ELF-1 (cell line): ENCODE data around the gene IGF2BP2.
"Not testable (repeated sequence)": the region's sequence is repeated elsewhere in the genome, so short reads cannot be mapped to it uniquely, and the experiment has no call there.

Experiments used
- DNase-seq: peaks from one replicate; pipeline ENCODE4 v3.0.0-alpha.2; 2016; ENCODE audit warnings: low read depth, low spot score

IGF2BP2 gene

DNA sequence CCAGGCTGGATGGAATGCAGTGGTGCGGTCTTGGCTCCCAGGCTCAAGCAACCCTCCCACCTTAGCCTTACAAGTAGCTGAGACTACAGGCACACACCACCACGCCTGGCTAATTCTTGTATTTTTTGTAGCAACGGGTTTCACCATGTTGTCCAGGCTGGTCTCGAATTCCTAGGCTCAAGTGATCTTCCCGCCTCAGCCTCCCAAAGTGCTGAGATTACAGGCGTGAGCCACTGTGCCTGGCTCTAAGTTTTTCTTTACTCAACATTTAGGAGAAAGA, 26.1 kb downstream of the IGF2BP2 start:
- DNase-seq: not testable (repeated sequence)

DNA sequence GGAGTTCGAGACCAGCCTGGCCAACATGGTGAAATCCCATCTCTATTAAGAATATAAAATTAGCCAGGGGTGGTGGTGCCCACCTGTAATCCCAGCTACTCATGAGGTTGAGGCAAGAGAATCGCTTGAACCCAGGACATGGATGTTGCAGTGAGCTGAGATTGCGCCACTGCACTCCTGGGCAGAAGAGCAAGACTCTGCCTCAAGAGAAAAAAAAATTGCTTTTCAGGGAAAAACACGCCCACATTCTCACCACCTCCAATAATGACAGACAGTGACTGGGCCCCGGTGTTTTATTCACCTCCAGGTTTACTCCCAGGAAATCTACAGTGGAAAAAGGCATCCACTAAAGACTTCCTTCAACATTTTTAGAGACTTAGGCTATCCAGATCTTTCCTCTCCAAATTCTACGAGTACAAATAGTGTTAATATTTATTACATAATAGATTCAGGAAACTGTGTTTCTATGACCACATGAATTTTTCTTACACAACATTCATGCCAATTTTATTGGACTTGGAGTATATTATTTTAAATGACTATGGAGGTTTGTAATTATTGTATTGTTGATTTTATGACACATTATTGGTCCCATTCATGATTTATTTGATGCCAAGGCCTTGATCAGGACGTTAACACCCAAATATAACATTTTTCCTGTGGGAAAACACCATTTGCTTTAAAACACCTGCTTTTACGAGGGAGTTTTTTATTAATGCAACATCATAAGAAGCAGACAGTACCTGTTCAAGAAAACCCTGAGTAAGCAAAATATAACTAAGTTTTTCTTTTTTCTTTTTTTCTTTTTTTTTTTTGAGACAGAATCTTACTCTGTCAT, 26.6 kb downstream of the IGF2BP2 start:
- no peak for DNase-seq

DNA sequence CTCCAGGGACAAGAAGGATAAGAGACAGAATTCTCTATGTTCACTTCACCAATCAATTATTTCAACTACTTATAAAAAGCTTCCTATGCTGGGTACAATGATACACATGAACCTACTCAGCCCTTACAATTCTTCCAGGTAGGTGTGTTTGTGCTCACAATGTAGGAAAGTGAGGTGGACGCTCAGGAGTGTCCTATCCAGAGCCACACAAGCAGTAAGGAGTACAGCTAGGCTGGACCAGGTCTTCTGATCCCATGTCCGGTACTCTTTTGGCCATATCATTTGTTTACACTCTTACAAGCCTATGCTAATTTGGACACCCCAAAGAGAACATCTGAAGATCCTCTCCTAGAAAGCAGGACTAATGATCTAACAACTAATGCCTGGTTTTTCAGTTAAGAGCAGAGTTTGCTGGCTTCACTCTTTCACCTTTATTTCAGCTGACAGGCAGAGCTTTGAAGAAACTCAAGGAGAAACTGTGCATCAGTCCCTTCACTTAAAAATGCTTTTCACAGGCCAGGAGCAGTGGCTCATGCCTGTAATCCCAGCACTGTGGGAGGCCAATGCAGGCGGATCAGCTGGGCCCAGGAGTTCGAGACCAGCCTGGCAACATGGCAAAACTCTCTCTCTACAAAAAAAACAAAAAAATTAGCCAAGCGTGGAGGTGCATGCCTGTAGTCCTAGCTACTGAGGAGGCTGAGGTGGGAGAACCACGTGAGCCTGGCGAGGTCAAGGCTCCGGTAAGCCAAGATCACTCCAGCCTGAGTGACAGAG, 27.5 kb downstream of the IGF2BP2 start:
- DNase-seq: no peak

DNA sequence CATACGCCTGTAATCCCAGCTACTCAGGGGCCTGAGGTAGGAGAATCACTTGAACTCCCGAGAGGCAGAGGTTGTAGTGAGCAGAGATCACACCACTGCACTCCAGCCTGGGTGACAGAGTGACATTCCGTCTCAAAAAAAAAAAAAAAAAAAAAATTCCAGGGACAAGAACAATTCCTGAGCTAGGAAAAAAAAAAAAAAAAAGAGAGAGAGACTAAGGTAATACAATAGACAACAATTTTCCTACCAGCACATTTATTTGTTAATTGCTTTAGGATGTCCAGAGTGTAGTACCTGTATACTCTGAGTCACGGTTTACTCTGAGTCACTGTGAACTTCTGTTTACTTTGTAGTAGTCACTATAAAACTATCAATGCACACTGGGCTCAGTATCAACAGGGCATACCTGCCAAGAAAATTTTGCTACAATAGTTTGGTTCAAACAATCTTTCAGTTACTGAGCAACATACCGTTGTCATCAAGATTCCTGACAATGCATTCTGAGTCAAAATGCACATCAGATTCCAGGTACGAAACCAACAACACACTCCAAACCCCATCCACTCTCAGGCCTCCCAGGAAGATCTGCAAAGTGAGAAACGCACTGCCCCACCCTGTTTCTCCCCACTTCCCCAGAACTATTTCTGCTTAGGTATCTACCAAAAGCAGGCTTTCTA, 28.3 kb downstream of the IGF2BP2 start:
- no peak for DNase-seq

DNA sequence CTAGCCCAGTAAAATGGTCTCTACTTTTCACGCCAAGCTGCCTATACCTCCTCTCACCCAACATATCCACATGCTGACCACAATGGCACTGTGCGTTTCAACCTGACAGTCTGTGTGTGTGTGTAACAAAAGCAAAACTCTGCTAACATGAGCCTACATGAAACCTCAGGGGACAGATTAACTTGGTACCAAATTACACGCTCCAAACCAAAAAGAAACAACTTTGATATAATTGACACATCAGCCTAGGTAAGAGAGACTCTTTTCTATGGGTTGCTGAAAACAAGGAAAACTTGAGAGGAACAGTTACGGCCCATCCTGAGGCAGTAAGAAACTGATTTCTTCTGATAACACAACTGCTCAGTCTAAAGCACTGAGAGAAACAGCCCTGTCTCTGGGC, 31.5 kb downstream of the IGF2BP2 start:
- no peak for DNase-seq

DNA sequence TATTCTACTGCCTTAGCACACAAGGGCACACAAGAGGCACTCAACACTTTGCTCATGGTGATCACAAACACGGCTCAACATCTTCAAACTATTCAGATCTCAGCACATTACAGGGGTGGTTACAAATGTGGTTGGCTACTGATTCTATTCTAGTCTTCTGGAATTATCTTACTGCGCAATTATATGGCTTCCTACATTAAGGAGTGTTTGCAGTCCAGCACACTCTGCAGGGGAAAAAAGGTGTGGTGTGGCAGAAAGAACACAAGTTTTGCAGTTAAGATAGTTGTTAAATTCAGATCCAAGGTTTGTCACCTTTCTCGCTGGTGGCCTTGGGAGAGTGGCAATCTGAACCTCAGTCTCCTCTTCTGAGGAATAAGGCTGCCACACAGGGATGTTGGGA, 31.9 kb downstream of the IGF2BP2 start:
- DNase-seq: no peak

DNA sequence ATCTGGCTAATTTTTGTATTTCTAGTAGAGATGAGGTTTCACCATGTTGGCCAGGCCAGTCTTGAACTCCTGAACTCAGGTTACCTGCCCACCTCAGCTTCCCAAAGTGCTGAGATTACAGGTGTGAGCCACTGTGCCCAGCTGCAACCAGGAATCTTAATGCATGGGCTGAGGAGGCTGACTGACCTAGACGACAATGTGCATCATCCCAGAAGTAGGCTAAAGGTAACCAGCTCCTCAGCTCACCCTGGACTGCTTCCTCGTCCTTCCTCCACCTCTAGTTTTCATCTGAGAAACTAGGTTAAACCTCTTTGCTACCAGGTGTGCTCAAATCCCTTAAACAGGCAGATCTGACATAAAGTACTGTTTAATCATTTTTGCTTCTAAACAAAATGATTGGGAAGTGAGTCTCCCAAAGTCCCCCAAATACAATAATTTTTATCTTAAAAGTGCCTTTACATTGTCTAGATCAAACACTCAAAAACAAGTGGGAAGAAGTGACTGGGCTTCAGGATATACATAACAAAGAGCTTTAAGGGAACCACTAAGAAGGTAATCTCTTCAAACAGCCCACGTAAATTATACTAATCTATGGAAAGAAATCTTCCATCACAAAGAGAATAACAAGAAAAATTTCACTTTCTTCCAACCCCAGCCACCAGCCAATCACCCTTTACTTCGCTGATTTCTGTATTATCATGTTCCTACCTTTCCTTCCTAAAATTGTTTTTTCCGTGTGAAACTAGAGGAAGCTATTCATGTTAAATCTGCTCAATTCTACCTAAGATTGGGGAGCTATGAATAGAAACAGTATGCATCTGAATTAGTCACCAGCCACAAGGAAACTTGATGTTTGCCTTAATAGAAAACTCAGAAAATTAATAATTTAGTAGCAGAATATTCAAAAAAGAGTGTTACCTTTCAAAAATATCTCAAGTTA, 34.7 kb downstream of the IGF2BP2 start:
- no peak for DNase-seq

DNA sequence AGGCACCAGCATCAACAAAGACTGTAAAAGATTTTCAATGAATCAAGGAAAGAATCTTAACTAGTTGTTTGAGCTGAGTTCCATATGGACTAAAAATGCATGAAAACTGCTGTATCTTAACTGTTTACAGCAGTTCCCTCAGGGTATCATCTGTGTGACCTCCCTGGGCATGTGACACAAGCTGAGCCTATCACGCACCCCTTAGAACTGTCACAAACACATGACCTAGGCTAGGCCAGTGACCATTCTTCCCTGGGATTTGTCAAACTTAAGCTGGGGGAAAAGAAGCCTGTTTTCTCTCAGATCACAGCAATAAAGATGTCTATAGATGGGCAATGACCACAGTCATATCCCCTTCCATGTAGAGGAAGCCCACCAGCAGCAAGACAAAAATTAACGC, 35.7 kb downstream of the IGF2BP2 start:
- peak; percentile 72 for DNase-seq

DNA sequence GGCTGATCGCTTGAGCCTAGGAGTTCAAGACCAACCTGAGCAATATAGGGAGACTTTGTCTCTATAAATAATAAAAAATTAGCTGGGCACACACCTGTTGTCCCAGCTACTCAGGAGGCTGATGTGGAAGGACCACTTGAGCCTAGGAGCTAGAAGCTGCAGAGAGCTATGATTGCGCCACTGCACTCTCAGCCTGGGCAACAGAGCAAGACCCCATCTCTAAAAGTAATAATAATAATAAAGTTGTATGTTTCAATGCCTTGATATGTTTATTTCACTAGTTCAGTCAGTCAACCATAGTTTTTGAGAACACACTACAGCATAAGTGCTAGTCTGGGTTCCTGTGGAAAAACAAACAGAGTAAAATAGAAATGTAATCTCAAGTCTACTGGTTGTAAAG, 36.5 kb downstream of the IGF2BP2 start:
- DNase-seq: no peak

DNA sequence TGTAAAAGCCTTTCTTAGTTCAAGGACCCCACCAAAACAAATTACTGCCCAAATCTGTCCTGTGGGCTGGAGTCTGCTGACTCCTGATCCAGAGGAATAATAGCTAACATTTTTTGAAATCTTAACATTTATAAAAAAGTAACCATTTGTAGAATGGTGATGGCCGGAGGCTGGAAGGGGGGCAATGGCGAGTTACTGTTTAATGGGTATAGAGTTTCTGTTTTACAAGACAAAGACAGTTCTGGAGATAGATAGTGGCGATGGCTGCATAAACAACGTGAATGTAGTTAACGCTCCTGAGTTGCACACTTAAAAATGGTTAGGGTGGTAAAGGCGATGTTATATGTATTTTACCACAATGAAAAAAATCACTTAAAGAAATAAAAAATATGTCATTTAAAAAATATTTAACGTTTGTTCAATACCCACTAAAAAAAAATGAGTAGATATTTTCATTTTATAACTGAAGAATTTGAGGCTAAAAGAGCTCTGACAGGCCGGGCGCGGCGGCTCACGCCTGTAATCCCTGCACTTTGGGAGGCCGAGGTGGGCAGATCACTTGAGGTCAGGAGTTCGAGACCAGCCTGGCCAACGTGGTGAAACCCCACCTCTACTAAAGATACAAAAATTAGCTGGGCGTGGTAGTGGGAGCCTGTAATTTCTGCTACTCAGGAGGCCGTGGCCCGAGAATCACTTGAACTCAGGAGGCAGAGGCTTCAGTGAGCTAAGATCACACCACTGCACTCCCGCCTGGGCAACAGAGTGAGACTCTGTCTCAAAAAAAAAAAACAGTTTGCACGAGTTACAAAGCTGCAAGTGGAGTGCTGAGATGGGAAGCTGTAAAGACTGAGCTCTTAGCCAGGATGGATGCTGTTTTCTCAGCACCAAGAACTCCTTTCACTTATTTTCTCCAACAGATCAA, 37.6 kb downstream of the IGF2BP2 start:
- peak; percentile 64 for DNase-seq

DNA sequence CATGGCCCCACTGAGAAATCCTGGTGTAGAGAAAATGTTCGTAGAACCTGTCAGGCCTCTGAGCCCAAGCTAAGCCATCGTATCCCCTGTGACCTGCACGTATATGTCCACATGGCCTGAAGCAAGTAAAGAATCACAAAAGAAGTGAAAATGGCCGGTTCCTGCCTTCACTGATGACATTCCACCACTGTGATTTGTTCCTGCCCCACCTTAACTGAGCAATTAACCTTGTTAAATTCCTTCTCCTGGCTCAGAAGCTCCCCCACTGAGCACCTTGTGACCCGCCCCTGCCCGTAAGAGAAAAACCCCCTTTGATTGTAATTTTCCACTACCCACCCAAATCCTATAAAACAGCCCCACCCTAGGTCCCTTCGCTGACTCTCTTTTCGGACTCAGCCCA, 38.6 kb downstream of the IGF2BP2 start:
- DNase-seq: peak; percentile 93

DNA sequence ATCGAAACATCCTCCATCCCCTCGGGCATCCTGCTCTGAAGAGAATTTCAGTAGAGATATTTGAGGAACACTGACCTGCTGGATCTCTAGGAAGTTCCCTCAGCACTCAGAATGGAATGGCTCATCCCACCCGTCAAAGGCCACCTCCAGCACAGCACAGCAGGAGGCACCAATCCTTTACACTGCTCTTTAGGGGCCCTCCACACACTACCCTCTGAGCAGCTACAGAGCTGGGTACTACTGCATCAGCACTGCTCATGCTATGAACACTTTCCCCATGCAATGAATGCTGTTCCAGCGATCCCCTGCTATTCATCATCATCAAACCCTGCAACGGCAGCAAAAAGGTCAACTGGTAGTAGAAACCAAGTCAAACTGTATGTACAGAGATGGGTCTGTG, 40.5 kb downstream of the IGF2BP2 start:
- peak; percentile 63 for DNase-seq

DNA sequence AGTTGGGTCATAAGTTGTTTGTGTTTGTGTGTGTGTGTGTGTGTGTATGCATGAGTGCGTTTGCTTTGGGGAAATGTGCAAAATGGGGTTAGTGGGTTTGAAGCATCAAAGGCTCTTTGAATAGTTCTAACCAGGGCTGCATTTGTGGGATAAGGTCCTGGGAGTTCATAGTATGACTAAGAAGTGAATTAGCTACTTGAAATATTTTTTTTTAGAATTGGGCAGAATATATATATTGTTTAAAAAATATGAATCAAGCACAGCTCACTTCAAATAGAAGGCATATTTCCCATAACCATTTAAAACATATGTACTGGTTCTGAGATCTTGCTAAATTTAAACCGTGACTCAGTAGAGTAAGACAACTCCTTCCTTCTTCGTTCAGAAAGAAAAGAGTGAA, 43.1 kb downstream of the IGF2BP2 start:
- no peak for DNase-seq

DNA sequence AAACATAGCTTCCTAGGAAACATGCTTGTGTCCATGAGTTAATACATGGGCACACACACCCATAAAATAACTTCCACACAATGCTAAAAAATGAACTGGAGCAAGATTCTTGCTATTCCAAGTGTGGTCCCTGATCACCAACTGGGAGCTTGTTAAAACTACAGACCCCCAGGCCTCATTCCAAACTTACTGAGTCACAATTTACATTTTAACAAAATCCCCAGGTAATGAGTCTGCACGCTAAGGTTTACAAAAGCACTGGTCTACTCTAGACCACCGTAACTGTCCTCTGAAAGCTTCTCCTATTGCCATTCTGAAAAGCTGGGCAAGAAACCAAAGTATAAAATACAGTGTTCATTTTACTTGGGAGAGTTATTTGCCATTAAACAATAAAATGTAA, 45.4 kb downstream of the IGF2BP2 start:
- DNase-seq: peak; percentile 63

DNA sequence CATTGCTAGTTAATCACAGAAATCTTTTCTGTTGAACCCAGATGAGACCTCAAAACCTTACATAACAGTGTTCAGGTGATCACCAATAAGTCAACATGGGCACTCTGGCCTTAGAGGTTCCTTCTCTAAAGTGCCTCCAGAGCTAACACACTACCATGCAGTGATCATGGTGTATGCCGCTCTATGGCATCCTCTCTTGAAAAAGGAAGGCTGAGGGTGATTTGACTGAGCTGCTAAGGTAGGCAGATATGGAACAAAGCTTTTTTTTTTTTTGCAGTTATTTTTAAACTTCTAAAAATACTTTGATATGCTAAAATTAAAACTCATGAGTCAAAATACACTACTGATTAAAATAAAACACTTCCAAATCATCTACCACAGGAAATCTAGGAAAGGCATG, 46.0 kb downstream of the IGF2BP2 start:
- no peak for DNase-seq

DNA sequence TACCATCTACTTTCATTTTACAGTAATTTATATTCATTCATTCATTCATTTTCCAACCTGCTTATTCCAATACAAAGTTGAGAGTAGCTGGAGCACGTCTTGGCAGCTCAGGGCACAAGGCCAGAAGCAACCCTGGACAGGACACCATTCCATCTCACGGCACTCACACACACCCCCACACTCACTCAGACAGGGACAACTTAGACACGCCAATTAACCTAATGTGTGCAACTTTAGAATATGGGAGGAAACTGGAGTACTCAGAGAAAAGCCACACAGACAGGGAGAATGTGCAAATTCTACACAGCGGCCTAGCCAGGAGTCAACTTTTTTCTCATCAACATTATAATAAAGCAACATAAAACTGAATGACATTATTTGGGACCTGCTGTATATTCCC, 46.7 kb downstream of the IGF2BP2 start:
- no peak for DNase-seq

DNA sequence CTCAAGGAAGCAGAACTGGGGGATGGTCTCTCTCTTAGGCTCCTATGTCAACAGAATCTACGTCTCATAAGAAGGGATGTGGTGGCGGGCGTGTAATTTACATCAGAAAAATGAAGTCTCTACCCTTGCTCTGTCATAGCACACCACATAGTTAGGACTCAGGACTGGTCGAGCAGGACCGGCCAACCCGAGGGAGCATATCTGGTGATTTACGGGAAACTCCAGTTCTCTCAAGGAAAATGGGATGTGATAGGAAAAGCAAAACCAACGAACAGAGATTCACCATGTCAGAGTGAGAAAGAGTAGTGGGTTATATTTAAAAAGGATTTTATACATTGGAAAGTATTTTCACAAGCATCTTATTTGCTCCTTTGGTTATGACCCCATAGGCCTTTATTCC, 54.7 kb downstream of the IGF2BP2 start:
- no peak for DNase-seq

DNA sequence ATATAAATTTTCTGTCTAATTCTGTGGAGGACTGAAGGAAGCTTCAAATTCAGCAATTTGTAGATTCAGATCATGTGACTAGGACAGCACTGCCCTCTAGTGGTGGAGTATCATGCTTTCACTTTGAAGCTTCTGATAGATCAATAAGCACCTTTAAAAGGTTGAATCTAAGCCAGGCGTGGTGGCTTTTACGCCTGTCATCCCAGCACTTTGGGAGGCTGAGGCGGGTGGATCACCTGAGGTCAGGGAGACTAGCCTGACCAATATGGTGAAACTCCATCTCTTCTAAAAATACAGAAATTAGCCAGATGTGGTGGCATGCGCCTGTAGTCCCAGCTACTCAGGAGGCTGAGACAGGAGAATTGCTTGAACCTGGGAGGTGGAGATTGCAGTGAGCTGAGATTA, 56.3 kb downstream of the IGF2BP2 start:
- DNase-seq: peak; percentile 57

DNA sequence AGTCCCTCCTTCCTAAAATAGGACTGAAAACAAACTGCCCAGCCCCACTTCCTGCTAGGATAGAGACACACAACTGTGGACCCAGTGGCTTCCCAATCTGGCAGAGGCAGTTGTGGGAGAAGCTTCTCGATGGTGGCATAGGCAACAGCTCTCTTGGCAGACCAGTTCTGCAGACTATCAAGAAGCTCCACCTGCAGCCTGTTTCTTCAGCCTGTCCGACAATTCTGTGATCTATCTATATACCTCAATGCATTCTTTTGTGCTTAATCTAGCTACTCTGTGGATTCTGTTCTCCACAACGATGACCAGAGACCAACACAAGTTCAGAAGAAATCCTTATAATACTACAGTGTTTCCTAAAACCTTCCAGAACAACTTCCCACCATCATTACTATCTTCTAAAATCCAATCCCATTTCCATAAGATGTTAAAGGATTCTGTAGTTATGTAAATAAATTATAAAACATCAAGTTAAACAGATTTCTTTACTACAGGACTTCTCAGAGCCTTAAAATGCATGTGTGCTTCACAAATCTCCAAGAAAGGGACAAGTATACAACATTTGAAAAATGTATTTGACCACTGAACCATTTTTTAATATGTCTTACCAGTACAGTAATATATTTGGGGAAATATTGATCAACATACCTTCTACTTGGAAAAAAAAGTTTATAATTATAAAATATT, 57.7 kb downstream of the IGF2BP2 start:
- no peak for DNase-seq
